ENCODE results near the gene COPE.

- TF ChIP-seq TAF1 (IDR thresholded peaks at IDR 0.05; ENCODE audit: borderline replicate concordance, low read depth, low read length) (no peak), POLR2A (IDR thresholded peaks at IDR 0.05; ENCODE audit: low read depth, low read length) (no peak)
These were observed 47.1 kb upstream of the COPE start for GRCh38 chr19:18966307-18966706.

Measured in GM12892 (cell line).